K562 (cell line): ENCODE data around the gene ITGAD. TPM values are rescaled to one million over a fixed set of nuclear protein-coding genes. Genes with fewer than 3 reads are reported as not detected.

ENCODE experiments used
- FOXO4 ChIP-seq: fragments of 450-650 bp; formaldehyde crosslinking; IDR thresholded peaks from 2 replicates; pipeline ENCODE4 v1.4.0; 2020; ENCODE audit warnings: mild to moderate bottlenecking, moderate library complexity
- RFX5 ChIP-seq: IDR thresholded peaks from 2 replicates; pipeline ENCODE4 v1.6.1; 2011; ENCODE audit warnings: low read depth, mild to moderate bottlenecking, improper control_type of control experiment, low read length
- TAF9B ChIP-seq: fragments of 450-650 bp; IDR thresholded peaks from 2 replicates; pipeline ENCODE4 v1.6.1; 2018; ENCODE audit warnings: mild to moderate bottlenecking; ENCODE audit not compliant: partially characterized antibody
- ZNF584 ChIP-seq: fragments of 200-800 bp; sonication (Bioruptor generic); IDR thresholded peaks from 2 replicates; pipeline ENCODE4 v1.6.1; 2016; ENCODE audit warnings: low read depth, mild to moderate bottlenecking, missing genetic modification characterization, missing compliant biosample characterization
- ZNF699 ChIP-seq: fragments of 250-450 bp; sonication (Bioruptor Pico); IDR thresholded peaks from 2 replicates; pipeline ENCODE4 v1.8.0; 2021; ENCODE audit warnings: mild to moderate bottlenecking, moderate library complexity; ENCODE audit not compliant: insufficient replicate concordance
- polyA plus RNA-seq, 8 experiments: library from polyadenylated mRNA; depleted of rRNA in 4 of 8; stranded (reverse) in 5 of 8; unstranded in 3 of 8; fragments of >200 nt; fragmentation: Nextera tagmentation in 2 of 8; fragmentation: Illumina TruSeq in 1 of 8; extraction: Ambion mirVana in 2 of 8; extraction: Trizol in 1 of 8; gene quantifications; 2 replicates each; pipeline versions ENCODE4 v1.2.1 to v1.2.3, GENCODE V29; 2011 to 2014; ENCODE audit warnings: inconsistent platforms in 1 of 8, missing spikeins in 1 of 8
- total RNA-seq, 7 experiments: library from RNA; depleted of rRNA in 6 of 7; stranded (reverse); fragments of >200 nt in 6 of 7; fragmentation: Illumina TruSeq in 2 of 7; extraction: Trizol in 2 of 7; gene quantifications; 2 replicates each; pipeline versions ENCODE4 v1.2.1 to v1.2.3, GENCODE V29; 2011 to 2021; ENCODE audit warnings: low replicate concordance in 1 of 7
- TF ChIP-seq, protein P1 (sequence below): sonication (generic); IDR thresholded peaks from 2 replicates; pipeline ENCODE4 v1.6.1; 2016
- TF ChIP-seq, protein P2 (sequence below): fragments of 450-650 bp; IDR thresholded peaks from 2 replicates; pipeline ENCODE4 v1.6.1; 2017; ENCODE audit warnings: antibody characterized with exemption, mild to moderate bottlenecking

The ITGAD gene
- total and polyA plus RNA-seq, 9 of the 15 experiments (the other 6 are each of a cell fraction or from before 2014, with no cell fraction given), result not detected

DNA sequence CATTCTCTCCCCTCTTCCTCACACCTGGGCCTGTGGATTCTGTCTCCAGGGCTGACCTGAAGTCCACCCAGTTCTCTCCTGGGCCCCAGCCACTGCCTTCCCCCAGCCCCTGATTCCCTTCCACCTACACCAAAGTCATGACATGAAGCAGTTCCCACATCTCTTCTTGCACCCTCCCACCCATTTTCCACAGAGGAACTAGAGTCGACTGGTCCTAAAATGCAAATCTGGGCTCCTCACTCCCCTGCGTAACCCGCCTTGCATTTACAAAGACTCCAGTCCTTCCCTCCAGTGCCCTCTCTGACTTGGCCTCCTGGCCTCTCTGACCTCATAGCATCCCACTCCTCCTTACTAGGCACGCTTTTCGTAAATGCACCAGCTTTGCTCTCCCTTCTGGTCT, 20.2 kb downstream of the ITGAD start (continued):
- TF ChIP-seq FOXO4 (no peak), ZNF699 (no peak), TAF9B (no peak), ZNF584 (CRISPR knock-in tag) (no peak), RFX5 (no peak)
- TF ChIP-seq, protein P1, sequence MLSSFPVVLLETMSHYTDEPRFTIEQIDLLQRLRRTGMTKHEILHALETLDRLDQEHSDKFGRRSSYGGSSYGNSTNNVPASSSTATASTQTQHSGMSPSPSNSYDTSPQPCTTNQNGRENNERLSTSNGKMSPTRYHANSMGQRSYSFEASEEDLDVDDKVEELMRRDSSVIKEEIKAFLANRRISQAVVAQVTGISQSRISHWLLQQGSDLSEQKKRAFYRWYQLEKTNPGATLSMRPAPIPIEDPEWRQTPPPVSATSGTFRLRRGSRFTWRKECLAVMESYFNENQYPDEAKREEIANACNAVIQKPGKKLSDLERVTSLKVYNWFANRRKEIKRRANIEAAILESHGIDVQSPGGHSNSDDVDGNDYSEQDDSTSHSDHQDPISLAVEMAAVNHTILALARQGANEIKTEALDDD, result no peak
- TF ChIP-seq, protein P2, sequence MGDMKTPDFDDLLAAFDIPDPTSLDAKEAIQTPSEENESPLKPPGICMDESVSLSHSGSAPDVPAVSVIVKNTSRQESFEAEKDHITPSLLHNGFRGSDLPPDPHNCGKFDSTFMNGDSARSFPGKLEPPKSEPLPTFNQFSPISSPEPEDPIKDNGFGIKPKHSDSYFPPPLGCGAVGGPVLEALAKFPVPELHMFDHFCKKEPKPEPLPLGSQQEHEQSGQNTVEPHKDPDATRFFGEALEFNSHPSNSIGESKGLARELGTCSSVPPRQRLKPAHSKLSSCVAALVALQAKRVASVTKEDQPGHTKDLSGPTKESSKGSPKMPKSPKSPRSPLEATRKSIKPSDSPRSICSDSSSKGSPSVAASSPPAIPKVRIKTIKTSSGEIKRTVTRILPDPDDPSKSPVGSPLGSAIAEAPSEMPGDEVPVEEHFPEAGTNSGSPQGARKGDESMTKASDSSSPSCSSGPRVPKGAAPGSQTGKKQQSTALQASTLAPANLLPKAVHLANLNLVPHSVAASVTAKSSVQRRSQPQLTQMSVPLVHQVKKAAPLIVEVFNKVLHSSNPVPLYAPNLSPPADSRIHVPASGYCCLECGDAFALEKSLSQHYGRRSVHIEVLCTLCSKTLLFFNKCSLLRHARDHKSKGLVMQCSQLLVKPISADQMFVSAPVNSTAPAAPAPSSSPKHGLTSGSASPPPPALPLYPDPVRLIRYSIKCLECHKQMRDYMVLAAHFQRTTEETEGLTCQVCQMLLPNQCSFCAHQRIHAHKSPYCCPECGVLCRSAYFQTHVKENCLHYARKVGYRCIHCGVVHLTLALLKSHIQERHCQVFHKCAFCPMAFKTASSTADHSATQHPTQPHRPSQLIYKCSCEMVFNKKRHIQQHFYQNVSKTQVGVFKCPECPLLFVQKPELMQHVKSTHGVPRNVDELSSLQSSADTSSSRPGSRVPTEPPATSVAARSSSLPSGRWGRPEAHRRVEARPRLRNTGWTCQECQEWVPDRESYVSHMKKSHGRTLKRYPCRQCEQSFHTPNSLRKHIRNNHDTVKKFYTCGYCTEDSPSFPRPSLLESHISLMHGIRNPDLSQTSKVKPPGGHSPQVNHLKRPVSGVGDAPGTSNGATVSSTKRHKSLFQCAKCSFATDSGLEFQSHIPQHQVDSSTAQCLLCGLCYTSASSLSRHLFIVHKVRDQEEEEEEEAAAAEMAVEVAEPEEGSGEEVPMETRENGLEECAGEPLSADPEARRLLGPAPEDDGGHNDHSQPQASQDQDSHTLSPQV, result no peak
